ENCODE measurements around the gene MBTPS1. TPM values are rescaled to one million over a fixed set of nuclear protein-coding genes. Genes with fewer than 3 reads are reported as not detected.

Gene MBTPS1
- polyA plus RNA-seq, 2 of the 4 experiments (the other 2 are of a cell fraction), result 50.3 to 88.4 TPM

- H3K4me2 ChIP-seq, result no peak overlapping the region
- ATAC-seq, result no peak
- H3K4me3 ChIP-seq, result no peak overlapping the region
- no peak for TF ChIP-seq REST (IDR thresholded peaks at IDR 0.05)
- no peak overlapping the region for H3K27ac ChIP-seq
- no peak for FAIRE-seq
- no peaks in the 10 kb centered on the region; the same call in 2 of the 3 replicates for H3K9me3 ChIP-seq
- no peak for DNase-seq (ENCODE audit: low read depth in 1 of 2, low spot score in 1 of 2)
- ChIA-PET CTCF (no interaction called here), POLR2A (no interaction called here)
- no peaks in the 10 kb centered on the region for H3K4me1 ChIP-seq
- whole genome bisulfite sequencing (ENCODE audit: missing lambda C conversion rate), result 50% methylated on average over 16 of the region's 25 CpGs
Observed at GRCh38 chr16:84033251-84034195, 83.2 kb downstream of the MBTPS1 start.

GRCh38 chr16:84032458-84033178 is 84.1 kb downstream of the MBTPS1 start:
- WGBS (ENCODE audit: missing lambda C conversion rate), result 58% methylated on average over 15 of the region's 15 CpGs
- no peak overlapping the region for H3K4me2 ChIP-seq

More at GRCh38 chr16:84032458-84033178, 84.1 kb downstream of the MBTPS1 start:
- TF ChIP-seq HMGXB4 (CRISPR knock-in tag; IDR thresholded peaks at IDR 0.05; ENCODE audit: borderline replicate concordance), result no peak
- TF ChIP-seq GATA3 (IDR thresholded peaks at IDR 0.05; ENCODE audit: borderline replicate concordance), result no peak
- TF ChIP-seq TFCP2L1 (CRISPR knock-in tag; IDR thresholded peaks at IDR 0.05), result no peak
- TF ChIP-seq KDM5A (IDR thresholded peaks at IDR 0.05), result no peak
- TF ChIP-seq CTCF (IDR thresholded peaks at IDR 0.05), result no peak
- no peak for TF ChIP-seq CEBPB (IDR thresholded peaks at IDR 0.05)
- TF ChIP-seq CBX2 (IDR thresholded peaks at IDR 0.05; ENCODE audit: borderline replicate concordance, low read depth), result no peak
- TF ChIP-seq EP300 (IDR thresholded peaks at IDR 0.05), result no peak
- TF ChIP-seq HDAC2 (IDR thresholded peaks at IDR 0.05), result no peak
- no peak for TF ChIP-seq FOSB (CRISPR knock-in tag; IDR thresholded peaks at IDR 0.05)
- TF ChIP-seq MYC (IDR thresholded peaks at IDR 0.05; ENCODE audit: borderline replicate concordance, low read length), result no peak
- no peak for TF ChIP-seq NFE2L2 (conservative IDR thresholded peaks at IDR 0.05; ENCODE audit: low read length)
- TF ChIP-seq USF2 (IDR thresholded peaks at IDR 0.05), result no peak
- no peak for TF ChIP-seq MAX (IDR thresholded peaks at IDR 0.05)
- TF ChIP-seq JUNB (IDR thresholded peaks at IDR 0.05), result no peak
- no peak for TF ChIP-seq CHD4 (IDR thresholded peaks at IDR 0.05; ENCODE audit: borderline replicate concordance)
- no peak for TF ChIP-seq ZC3H11A (IDR thresholded peaks at IDR 0.05)
- no peak for TF ChIP-seq SMC3 (IDR thresholded peaks at IDR 0.05)
- no peak for TF ChIP-seq TP53 (CRISPR knock-in tag; IDR thresholded peaks at IDR 0.05)
- no peak for TF ChIP-seq RAD21 (conservative IDR thresholded peaks at IDR 0.05 in 1 of 2, IDR thresholded peaks at IDR 0.05 in 1 of 2)
- H3K4me1 ChIP-seq, result no peaks in the 10 kb centered on the region
- ChIA-PET CTCF (interaction anchor here (0.7 kb wide), 1 partner anchor 133 kb away, joined by 3 read pairs; no protein-coding TSS in a partner anchor), POLR2A (no interaction called here)
- no peak overlapping the region for H3K27ac ChIP-seq
- DNase-seq (ENCODE audit: low read depth in 1 of 2, low spot score in 1 of 2) (no peak), ATAC-seq (no peak), FAIRE-seq (no peak)
- H3K4me3 ChIP-seq, result no peak overlapping the region
- no peaks in the 10 kb centered on the region; the same call in 2 of the 3 replicates for H3K9me3 ChIP-seq
